Left ventricle myocardium inferior (tissue), 1 donor: ENCODE results near the gene TMEM35B. TPM values are rescaled to one million over a fixed set of nuclear protein-coding genes. Genes with fewer than 3 reads are reported as not detected.

ENCODE experiments used
- DNase-seq: peaks from one replicate; pipeline ENCODE4 v3.0.0-alpha.2; 2020
- H3K27ac ChIP-seq: fragments of 200-600 bp; replicated peaks from 2 replicates; pipeline ENCODE4 v1.8.0; 2021
- H3K27me3 ChIP-seq: fragments of 200-600 bp; 2 replicates; pipeline ENCODE4 v1.8.0; 2021; ENCODE audit warnings: low read depth
- H3K36me3 ChIP-seq: fragments of 200-600 bp; 2 replicates; pipeline ENCODE4 v1.8.0; 2021
- H3K4me1 ChIP-seq: fragments of 200-600 bp; 2 replicates; pipeline ENCODE4 v1.8.0; 2021
- H3K4me3 ChIP-seq: fragments of 200-600 bp; 2 replicates; pipeline ENCODE4 v1.8.0; 2021; ENCODE audit warnings: mild to moderate bottlenecking, moderate library complexity
- H3K9me3 ChIP-seq: fragments of 200-600 bp; replicated peaks from 2 replicates; pipeline ENCODE4 v1.8.0; 2021
- intact Hi-C: fragments of 100-400 bp; cut with micrococcal nuclease; formaldehyde crosslinking; loops from one replicate; pipeline ENCODE4 v1.11.0; 2022
- long read RNA-seq: library from polyadenylated mRNA; unstranded; transcript quantifications from one replicate; pipeline ENCODE4 v2.0.0, GENCODE V29; 2021
- total RNA-seq: library from RNA; stranded (reverse); fragmentation: NEBNext Ultra II Directional; extraction: Animal tissue kit (Norgen Biotek cat#: 25700); gene quantifications from one replicate; pipeline ENCODE4 v1.2.1, GENCODE V29; 2021
- TF ChIP-seq, protein P1 (sequence below): fragments of 200-600 bp; IDR thresholded peaks from 2 replicates; pipeline ENCODE4 v1.8.0; 2021; ENCODE audit warnings: antibody characterized with exemption, mild to moderate bottlenecking, borderline replicate concordance
- donor health status: DM: no; HTN: yes; CAD: no; lungs with severe emphysema.

Gene TMEM35B
- 8.3 TPM for total RNA-seq
- long read RNA-seq, transcript TMEM35B-201 (3 exons, 922 nt): major isoform, 14 of 14 reads
- long read RNA-seq, partial matches to known transcripts: 0 of 14 reads
- long read RNA-seq, other reads (novel, unspliced or antisense): 0 of 14 reads

DNA sequence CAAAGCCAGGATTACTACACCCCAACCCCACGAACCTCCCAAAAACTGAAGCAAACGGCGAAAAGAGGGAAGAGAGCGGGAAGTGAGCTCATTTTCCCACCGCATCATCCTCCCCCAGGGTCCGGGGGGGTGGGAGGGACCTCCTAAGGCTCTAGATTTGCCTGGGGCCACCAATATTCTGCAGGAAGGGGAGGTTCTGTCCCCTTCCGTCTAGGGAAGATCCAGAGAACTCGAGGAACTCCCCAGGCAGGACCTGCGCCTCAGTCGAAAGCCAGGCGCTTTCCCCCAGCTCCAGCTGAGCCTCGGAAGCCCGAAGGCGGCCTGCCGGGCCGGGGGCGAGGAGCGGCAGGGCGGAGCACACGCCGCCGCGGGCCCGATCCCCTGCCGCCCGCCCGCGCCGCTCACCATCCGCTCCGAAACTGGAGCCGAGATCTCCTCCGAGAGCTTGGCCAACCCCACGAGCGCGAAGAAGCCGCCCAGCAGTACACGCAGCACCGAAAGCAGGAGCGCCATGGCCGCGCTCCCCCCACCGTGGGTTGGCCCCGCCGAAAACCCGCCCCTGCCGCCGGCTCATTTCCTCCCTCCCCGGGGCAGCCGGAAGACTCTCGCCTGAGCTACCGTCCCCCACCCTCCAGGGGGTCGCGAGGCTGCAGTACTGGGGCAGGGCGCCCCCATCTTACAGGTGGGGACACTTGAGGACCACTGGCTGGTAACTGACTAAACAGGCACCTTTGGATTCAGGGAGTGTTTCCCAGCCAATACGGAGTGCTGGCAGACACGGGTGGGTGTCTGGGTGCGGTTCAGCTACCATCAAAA, at the start of gene TMEM35B:
Gene TMEM35B (minus strand): TSS at position 555 of the 816 bp plus-strand sequence. CDS start 42 bp downstream, at position 513.
- Histone ChIP-seq H3K27ac (peak within 1 kb of the TSS; percentile 95), H3K36me3 (peaks cover 25% of the 10 kb centered on the region), H3K27me3 (no peaks in the 10 kb centered on the region), H3K4me3 (peak within 1 kb of the TSS; percentile 89), H3K9me3 (no peaks in the 10 kb centered on the region), H3K4me1 (peaks cover 40% of the 10 kb centered on the region)
- peak; percentile 74 for DNase-seq
- TF ChIP-seq, protein P1, sequence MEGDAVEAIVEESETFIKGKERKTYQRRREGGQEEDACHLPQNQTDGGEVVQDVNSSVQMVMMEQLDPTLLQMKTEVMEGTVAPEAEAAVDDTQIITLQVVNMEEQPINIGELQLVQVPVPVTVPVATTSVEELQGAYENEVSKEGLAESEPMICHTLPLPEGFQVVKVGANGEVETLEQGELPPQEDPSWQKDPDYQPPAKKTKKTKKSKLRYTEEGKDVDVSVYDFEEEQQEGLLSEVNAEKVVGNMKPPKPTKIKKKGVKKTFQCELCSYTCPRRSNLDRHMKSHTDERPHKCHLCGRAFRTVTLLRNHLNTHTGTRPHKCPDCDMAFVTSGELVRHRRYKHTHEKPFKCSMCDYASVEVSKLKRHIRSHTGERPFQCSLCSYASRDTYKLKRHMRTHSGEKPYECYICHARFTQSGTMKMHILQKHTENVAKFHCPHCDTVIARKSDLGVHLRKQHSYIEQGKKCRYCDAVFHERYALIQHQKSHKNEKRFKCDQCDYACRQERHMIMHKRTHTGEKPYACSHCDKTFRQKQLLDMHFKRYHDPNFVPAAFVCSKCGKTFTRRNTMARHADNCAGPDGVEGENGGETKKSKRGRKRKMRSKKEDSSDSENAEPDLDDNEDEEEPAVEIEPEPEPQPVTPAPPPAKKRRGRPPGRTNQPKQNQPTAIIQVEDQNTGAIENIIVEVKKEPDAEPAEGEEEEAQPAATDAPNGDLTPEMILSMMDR: peak; percentile 31
- intact Hi-C loops: no loop called here

DNA sequence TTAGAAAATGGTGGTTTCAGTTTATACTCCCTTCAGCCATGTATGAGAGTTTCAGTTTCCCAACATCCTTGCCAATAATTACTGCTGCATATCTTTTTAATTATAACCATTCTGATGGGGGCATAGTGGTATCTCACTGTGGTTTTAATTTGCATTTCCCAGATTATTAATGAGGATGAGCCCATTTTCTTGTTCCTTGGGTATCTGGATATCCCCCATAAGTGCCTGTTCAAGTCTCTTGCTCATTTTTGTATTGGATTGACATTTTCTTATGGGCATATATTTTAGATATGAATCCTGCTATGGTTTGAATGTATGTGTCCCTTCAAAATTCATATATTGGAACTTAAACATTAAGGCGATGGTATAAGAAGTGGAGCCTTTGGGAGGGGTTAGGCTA, 48.2 kb upstream of the TMEM35B start:
- no peak for DNase-seq
- Histone ChIP-seq H3K4me1 (peaks cover 29% of the 10 kb centered on the region), H3K27me3 (no peaks in the 10 kb centered on the region), H3K36me3 (no peaks in the 10 kb centered on the region), H3K27ac (no peak overlapping the region), H3K9me3 (peaks cover 22% of the 10 kb centered on the region), H3K4me3 (no peak overlapping the region)
- intact Hi-C loops: no loop called here
- TF ChIP-seq, protein P1: no peak

DNA sequence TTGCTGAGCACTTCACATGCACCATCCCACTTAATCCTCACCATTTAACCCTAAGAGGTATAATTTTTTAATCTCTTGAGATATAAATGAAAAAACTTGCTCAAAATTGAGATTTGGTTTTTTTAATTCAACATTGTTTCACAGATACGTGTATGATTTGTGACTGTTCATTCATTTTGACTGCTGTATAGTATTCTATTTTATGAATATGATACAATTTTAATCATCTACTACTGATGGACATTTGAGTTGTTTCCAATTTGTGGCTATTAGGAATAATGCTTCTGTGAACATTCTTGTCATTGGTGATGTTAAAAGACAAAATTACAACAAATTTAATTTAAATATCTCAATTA, 47.2 kb upstream of the TMEM35B start:
- H3K27me3 ChIP-seq: no peaks in the 10 kb centered on the region
- peaks cover 22% of the 10 kb centered on the region for H3K9me3 ChIP-seq
- DNase-seq: no peak
- peaks cover 29% of the 10 kb centered on the region for H3K4me1 ChIP-seq
- intact Hi-C loops: no loop called here
- peaks cover 4% of the 10 kb centered on the region for H3K36me3 ChIP-seq
- H3K4me3 ChIP-seq: peak overlapping the region; percentile 83
- peak overlapping the region; percentile 96 for H3K27ac ChIP-seq
- TF ChIP-seq, protein P1: no peak

DNA sequence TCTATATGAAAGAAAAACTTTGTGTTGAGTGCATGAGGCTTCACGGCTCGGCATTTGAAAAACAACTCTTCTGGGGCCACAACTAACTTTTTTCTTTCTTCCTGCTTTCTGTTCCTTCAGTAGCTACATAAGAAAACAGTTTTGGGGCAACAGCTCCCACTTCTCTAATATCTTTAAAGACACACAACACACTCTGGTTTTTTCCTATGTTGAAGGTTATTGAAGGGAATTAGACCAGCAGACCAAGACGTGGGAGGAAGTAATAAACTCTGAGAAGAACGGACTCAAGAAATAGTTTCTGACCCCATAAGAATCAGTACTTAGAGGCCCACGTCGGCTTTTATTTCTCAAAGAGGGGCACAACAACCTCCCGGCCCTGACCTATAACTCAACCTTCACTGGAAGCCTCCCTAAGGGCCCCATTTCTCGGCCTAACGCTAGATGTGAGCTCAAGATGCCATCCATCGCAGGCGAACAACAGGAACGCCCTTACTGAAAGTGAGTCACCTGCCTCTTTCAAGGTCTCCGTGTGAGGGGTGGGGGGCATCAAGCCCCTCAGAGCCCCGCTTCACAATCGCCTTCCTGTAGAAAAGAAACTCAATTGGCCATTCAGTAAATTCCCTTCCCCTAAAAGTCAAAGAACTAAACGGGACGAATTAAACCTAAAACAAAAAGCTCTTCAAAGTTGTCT, 45.8 kb upstream of the TMEM35B start:
- no peak for DNase-seq
- H3K27me3 ChIP-seq: no peaks in the 10 kb centered on the region
- H3K9me3 ChIP-seq: peaks cover 22% of the 10 kb centered on the region
- intact Hi-C loops: no loop called here
- H3K4me1 ChIP-seq: peaks cover 37% of the 10 kb centered on the region
- H3K36me3 ChIP-seq: peaks cover 17% of the 10 kb centered on the region
- peak overlapping the region; percentile 96 for H3K27ac ChIP-seq
- peak overlapping the region; percentile 83 for H3K4me3 ChIP-seq
- TF ChIP-seq, protein P1: no peak

DNA sequence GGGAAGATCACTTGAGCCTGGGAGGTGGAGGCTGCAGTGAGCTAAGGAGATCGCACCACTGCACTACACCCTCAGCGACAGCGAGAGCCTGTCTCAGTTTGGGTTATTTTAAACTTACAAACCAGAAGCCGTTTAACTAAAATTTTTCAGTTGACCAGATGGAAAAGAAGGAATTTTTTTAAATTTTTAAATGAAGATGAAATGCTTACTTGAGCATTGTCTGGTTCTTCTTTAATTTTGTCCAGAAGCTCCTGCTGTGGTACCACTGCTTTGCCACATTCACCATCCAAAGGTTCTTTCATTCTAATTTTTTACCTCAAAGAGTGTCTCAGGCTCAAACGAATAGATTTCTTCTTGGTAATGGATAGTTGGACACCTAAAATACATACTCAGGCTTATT, 45.2 kb upstream of the TMEM35B start:
- Histone ChIP-seq H3K9me3 (peaks cover 22% of the 10 kb centered on the region), H3K4me3 (peak overlapping the region; percentile 83), H3K27ac (peak overlapping the region; percentile 96), H3K27me3 (no peaks in the 10 kb centered on the region), H3K4me1 (peaks cover 37% of the 10 kb centered on the region), H3K36me3 (peaks cover 17% of the 10 kb centered on the region)
- intact Hi-C loops: no loop called here
- DNase-seq: no peak
- TF ChIP-seq, protein P1: no peak
